Measurements from ENCODE around the gene PLP2.

- TF ChIP-seq CTCF (IDR thresholded peaks at IDR 0.05) (no peak), ZFX (IDR thresholded peaks at IDR 0.05; ENCODE audit: borderline replicate concordance) (no peak)
These were observed 17.9 kb downstream of the PLP2 start for GRCh38 chrX:49189606-49190005.

Data from 22Rv1 (cell line).